Tibial nerve (tissue), 4 donors: ENCODE data around the gene XPC. TPM values are rescaled to one million over a fixed set of nuclear protein-coding genes. Genes with fewer than 3 reads are reported as not detected.
A peak's percentile ranks its signal among the peaks of the same experiment; 100 is the strongest.

Experiments
- DNase-seq, 2 donors: peaks; one replicate each; pipeline ENCODE4 v3.0.0-alpha.2; 2019; ENCODE audit warnings: low spot score in 2 of 2
- H3K27ac ChIP-seq, 4 donors: fragments of 200-600 bp; sonication (generic) in 3 of 4; one replicate each; pipeline ENCODE4 v1.5.1; 2017 to 2019; ENCODE audit warnings: mild to moderate bottlenecking in 1 of 4
- H3K27me3 ChIP-seq, 2 donors: fragments of 200-600 bp; sonication (generic) in 1 of 2; one replicate each; pipeline versions ENCODE4 v1.5.1 to v1.6.0; 2017 to 2019
- H3K36me3 ChIP-seq, 3 donors: fragments of 200-600 bp; sonication (generic); one replicate each; pipeline ENCODE4 v1.5.1; 2018 to 2019
- H3K4me1 ChIP-seq, 4 donors: fragments of 200-600 bp; sonication (generic) in 3 of 4; one replicate each; pipeline ENCODE4 v1.5.1; 2017 to 2019
- H3K4me3 ChIP-seq, 4 donors: fragments of 200-600 bp; sonication (generic) in 3 of 4; one replicate each; pipeline ENCODE4 v1.5.1; 2017 to 2019; ENCODE audit warnings: mild to moderate bottlenecking in 1 of 4, moderate library complexity in 1 of 4
- H3K9me3 ChIP-seq, 4 donors: fragments of 200-600 bp; sonication (generic) in 3 of 4; one replicate each; pipeline ENCODE4 v1.5.1; 2017 to 2019
- CTCF ChIP-seq, 5 experiments: fragments of 200-600 bp in 3 of 5; fragments of 450-650 bp in 2 of 5; sonication (generic) in 3 of 5; IDR thresholded peaks; one replicate each; pipeline ENCODE4 v1.5.1; 2016 to 2019; ENCODE audit warnings: antibody characterized with exemption in 5 of 5, mild to moderate bottlenecking in 3 of 5, moderate library complexity in 2 of 5
- EP300 ChIP-seq, 2 donors: sonication (generic); formaldehyde crosslinking; IDR thresholded peaks; one replicate each; pipeline ENCODE4 v1.6.1; 2017; ENCODE audit warnings: antibody characterized with exemption in 2 of 2, mild to moderate bottlenecking in 1 of 2
- POLR2A ChIP-seq, 2 donors: fragments of 450-650 bp; IDR thresholded peaks; one replicate each; pipeline ENCODE4 v1.6.1; 2017; ENCODE audit warnings: antibody characterized with exemption in 2 of 2, mild to moderate bottlenecking in 2 of 2, moderate library complexity in 2 of 2
- WGBS, 2 donors: methylation state at CpG; one replicate each; pipeline ENCODE4 v1.1.5; 2018; 5-methylcytosine and 5-hydroxymethylcytosine counted together
- total RNA-seq, 4 donors: library from RNA; depleted of rRNA; stranded (reverse); fragments of >200 nt; gene quantifications; one replicate each; pipeline ENCODE4 v1.1.0, GENCODE V29; 2016

XPC gene
- total RNA-seq, 4 donors from 2014 or later, result 47.7 to 77.1 (median 61.3) TPM

DNA sequence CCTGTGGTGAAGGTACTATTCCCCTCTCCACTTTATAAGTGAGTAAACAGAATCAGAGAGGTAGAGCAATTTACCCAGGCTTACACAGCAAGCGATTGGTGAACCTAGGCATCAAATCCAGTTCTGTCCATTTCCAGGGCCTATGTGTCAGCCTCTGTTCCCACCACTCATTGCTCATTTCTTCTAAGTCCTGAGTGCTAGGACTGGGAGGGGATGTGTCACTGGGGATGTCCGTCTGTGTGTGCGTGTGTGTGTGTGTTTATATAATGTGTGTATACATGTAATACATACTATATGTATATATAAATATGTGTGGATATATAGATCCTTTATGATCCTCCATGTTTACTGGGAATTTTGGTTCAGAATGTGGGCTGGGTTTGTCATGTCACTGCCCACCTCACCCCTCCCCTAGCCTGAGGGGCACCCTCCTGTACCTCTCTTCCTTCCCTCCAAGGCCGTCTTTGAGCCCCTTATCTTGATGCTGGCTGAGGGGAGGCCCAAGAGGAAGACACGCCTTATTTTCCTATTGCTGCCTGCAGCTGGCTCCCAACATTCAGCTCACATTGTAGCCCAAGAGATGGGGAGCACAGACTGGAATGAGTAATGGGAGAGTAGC lies 51.4 kb downstream of the XPC start:
- Histone ChIP-seq H3K27me3 (no peaks in the 10 kb centered on the region), H3K27ac (peak overlapping the region; percentile 54 to 98 (median 92)), H3K4me1 (peaks cover 3 to 46% (median 27%) of the 10 kb centered on the region in 4 donors), H3K4me3 (peak overlapping the region in 1 of 4 donors; percentile 95), H3K36me3 (peaks cover 0 to 49% (median 1%) of the 10 kb centered on the region in 3 donors), H3K9me3 (no peaks in the 10 kb centered on the region)
- WGBS, 2 donors, result 78% methylated on average over 5 of the region's 5 CpGs
- TF ChIP-seq CTCF (IDR thresholded peaks at IDR 0.05) (no peak), POLR2A (IDR thresholded peaks at IDR 0.05) (no peak), EP300 (IDR thresholded peaks at IDR 0.05) (no peak)
- no peak for DNase-seq

GRCh38 chr3:14126017-14126886 lies 52.1 kb downstream of the XPC start:
- DNase-seq, result no peak
- Histone ChIP-seq H3K4me1 (peaks cover 3 to 46% (median 27%) of the 10 kb centered on the region in 4 donors), H3K4me3 (peak overlapping the region; percentile 72 to 95 (median 82)), H3K27me3 (no peaks in the 10 kb centered on the region), H3K9me3 (no peaks in the 10 kb centered on the region), H3K27ac (peak overlapping the region; percentile 54 to 98 (median 92)), H3K36me3 (peaks cover 0 to 49% (median 0%) of the 10 kb centered on the region in 3 donors)
- WGBS, 2 donors, result 42 to 58% methylated on average over 11 of the region's 11 CpGs
- TF ChIP-seq EP300 (IDR thresholded peaks at IDR 0.05) (no peak), POLR2A (IDR thresholded peaks at IDR 0.05) (no peak), CTCF (IDR thresholded peaks at IDR 0.05) (no peak)

DNA sequence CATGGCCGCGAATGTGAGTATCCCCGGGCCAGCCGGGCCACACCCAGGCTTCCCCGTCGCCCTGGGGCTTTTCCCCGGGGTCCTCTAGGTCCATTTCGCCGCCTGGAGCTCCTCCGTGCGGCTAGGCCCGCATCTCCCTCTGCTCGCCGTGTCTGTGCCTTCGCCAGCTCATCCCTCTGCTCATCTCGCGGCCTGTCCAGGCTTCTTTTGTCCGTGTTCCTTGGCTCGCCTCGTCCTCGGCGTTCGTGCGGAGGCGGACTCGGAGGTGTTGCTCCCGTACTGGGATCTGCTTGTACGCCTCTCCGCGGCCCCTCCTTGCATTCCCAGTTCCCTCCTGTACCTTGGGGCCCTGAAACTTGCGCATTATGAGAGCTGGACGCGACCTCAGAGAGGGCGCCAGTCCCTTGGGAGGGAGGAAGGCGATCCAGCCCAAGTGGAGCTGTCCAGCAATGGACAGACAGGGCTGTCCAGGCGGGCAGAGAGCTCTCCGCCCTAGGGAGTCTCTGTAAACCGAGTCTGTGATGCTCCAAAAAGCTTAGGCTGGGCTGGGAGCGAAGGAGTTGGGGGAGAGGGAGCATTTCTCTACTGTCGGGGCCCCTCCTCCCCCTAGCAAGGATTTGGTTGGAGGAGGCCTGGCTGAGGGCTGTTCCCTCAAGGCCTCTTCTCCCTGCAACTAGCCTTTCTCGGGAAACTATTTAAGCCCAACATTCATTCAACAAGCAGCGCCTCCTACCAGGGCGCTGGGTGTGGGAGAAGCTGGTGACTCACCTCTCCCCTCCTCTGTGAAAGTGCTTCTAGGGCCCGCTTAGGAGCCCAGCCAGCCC lies 53.0 kb downstream of the XPC start:
- peaks cover 0 to 49% (median 0%) of the 10 kb centered on the region in 3 donors for H3K36me3 ChIP-seq

DNA sequence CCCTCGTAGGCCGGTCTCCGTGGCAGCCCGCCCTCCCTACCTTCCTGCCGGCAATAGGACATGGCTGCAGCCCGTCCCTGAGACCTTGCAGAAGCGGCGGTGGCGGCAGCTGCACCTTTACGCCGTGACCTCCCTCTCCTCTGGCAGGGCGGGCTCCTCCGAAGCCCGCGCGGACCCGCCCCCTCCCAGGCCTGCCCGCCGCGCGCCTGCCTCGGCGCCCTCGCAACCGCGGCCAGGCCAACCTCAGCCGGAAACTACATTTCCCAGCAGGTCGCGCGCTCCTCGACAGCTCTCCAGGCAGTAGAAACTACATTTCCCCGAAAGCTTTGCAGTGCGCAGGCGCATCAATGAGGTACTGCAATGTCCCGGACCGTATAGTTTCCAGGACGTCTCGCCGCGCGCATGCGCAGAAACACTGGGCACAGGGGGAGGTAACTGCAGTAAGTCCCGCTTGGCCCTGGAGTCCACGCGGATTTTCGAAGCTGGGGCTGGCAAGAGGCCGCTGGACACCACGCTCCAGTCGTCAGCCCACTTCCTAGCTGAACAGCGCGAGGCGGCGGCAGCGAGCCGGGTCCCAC lies 53.7 kb downstream of the XPC start, which contains the start of the genes CHCHD4 and TMEM43:
TSS of gene CHCHD4 (minus strand) at position 256 of the 578 bp plus-strand sequence. CDS start at position 62, 194 bp downstream.
TSS of gene TMEM43 (plus strand) at position 438 of the 578 bp plus-strand sequence. CDS start 142 bp downstream, outside the sequence.
- peak; percentile 95 to 96 for DNase-seq
- H3K9me3 ChIP-seq, result no peaks in the 10 kb centered on the region
- H3K27me3 ChIP-seq, result no peaks in the 10 kb centered on the region
- WGBS, 2 donors, result 0 to 1% methylated on average over 18 to 40 of the region's 55 CpGs
- TF ChIP-seq POLR2A (IDR thresholded peaks at IDR 0.05), result peak; percentile 43 to 79
- TF ChIP-seq CTCF (IDR thresholded peaks at IDR 0.05), result peak in 2 of 5 experiments; percentile 39 to 59
- peak; percentile 72 to 91 for TF ChIP-seq EP300 (IDR thresholded peaks at IDR 0.05)
- peaks cover 0 to 48% (median 0%) of the 10 kb centered on the region in 3 donors for H3K36me3 ChIP-seq
- peak within 1 kb of the TSS; percentile 72 to 95 (median 82) for H3K4me3 ChIP-seq
- H3K27ac ChIP-seq, result peak within 1 kb of the TSS; percentile 69 to 98 (median 92)
- H3K4me1 ChIP-seq, result peaks cover 3 to 46% (median 27%) of the 10 kb centered on the region in 4 donors

More for the DNA sequence above, 53.0 kb downstream of the XPC start:
- Histone ChIP-seq H3K4me1 (peaks cover 3 to 46% (median 27%) of the 10 kb centered on the region in 4 donors), H3K4me3 (peak overlapping the region; percentile 72 to 95 (median 82)), H3K9me3 (no peaks in the 10 kb centered on the region), H3K27ac (peak overlapping the region; percentile 69 to 98 (median 92)), H3K27me3 (no peaks in the 10 kb centered on the region)
- TF ChIP-seq CTCF (IDR thresholded peaks at IDR 0.05) (no peak), EP300 (IDR thresholded peaks at IDR 0.05) (peak in 1 of 2 donors; percentile 47), POLR2A (IDR thresholded peaks at IDR 0.05) (no peak)
- 1% methylated on average over 34 to 35 of the region's 44 CpGs for WGBS, 2 donors
- DNase-seq, result peak in 1 of 2 donors; percentile 38
